ENCODE results near the gene RB1. TPM values are rescaled to one million over a fixed set of nuclear protein-coding genes. Genes with fewer than 3 reads are reported as not detected.

The RB1 gene
- polyA plus RNA-seq (2011; rRNA removed) = 22.2 and 23.8 TPM in 2 replicates
- polyA plus RNA-seq (2012; cell fraction: cytosol; rRNA removed) = 5.9 and 6.6 TPM in 2 replicates
- 2.9 and 3.3 TPM in 2 replicates for polyA plus RNA-seq (2012; cell fraction: nucleus; rRNA removed)
- 16.8 to 17.7 TPM (median 16.9 TPM) in 3 replicates for polyA plus RNA-seq (2017; fragmentation: RNase III; extraction: RNeasy Plus Mini Kit Qiagen cat#74134 plus additional on column Dnase treatment)
- 4.7 and 7.5 TPM in 2 replicates for polyA minus RNA-seq (2011; rRNA and poly(A)+ RNA removed)

DNA sequence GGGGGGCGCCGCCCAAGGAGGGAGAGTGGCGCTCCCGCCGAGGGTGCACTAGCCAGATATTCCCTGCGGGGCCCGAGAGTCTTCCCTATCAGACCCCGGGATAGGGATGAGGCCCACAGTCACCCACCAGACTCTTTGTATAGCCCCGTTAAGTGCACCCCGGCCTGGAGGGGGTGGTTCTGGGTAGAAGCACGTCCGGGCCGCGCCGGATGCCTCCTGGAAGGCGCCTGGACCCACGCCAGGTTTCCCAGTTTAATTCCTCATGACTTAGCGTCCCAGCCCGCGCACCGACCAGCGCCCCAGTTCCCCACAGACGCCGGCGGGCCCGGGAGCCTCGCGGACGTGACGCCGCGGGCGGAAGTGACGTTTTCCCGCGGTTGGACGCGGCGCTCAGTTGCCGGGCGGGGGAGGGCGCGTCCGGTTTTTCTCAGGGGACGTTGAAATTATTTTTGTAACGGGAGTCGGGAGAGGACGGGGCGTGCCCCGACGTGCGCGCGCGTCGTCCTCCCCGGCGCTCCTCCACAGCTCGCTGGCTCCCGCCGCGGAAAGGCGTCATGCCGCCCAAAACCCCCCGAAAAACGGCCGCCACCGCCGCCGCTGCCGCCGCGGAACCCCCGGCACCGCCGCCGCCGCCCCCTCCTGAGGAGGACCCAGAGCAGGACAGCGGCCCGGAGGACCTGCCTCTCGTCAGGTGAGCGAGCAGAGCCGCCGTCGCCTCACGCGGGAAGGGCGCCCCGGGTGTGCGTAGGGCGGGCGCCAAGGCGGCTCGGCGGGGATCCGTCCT lies at the start of gene RB1:
RB1 (plus strand) TSS at position 393 of the 784 bp plus-strand sequence; CDS start at position 555, 162 bp downstream.
- peak; percentile 57 to 88 for DNase-seq (ENCODE audit: low read depth in 1 of 2, low spot score in 1 of 2)
- no CpG with 5 or more reads among the region's 96 CpGs for WGBS (ENCODE audit: missing lambda C conversion rate)
- H3K4me1 ChIP-seq = peaks cover 12% of the 10 kb centered on the region; the same call in 2 of the 3 replicates
- H3K4me2 ChIP-seq = peak within 1 kb of the TSS; percentile 89
- FAIRE-seq = no peak
- H3K27ac ChIP-seq = peak within 1 kb of the TSS; percentile 87 to 96
- H3K9me3 ChIP-seq = no peaks in the 10 kb centered on the region
- H3K4me3 ChIP-seq = peak within 1 kb of the TSS; percentile 83
- peak; percentile 93 to 97 for ATAC-seq
- CTCF ChIA-PET = no interaction called here
- POLR2A ChIA-PET = interaction anchor here (0.8 kb wide), 1 partner anchor 277 kb away, joined by 3 read pairs; no protein-coding TSS in a partner anchor
- TF ChIP-seq HOXB13 (CRISPR knock-in tag; IDR thresholded peaks at IDR 0.05; ENCODE audit: low read depth) = no peak
- no peak for TF ChIP-seq CHD2 (IDR thresholded peaks at IDR 0.05; ENCODE audit: low read length, partially characterized antibody)
- no peak for TF ChIP-seq KDM1A (IDR thresholded peaks at IDR 0.05; ENCODE audit: low read depth)
- no peak for TF ChIP-seq HMGXB4 (CRISPR knock-in tag; IDR thresholded peaks at IDR 0.05; ENCODE audit: borderline replicate concordance)
- no peak for TF ChIP-seq ATOH8 (CRISPR knock-in tag; IDR thresholded peaks at IDR 0.05; ENCODE audit: low read depth)
- peak; percentile 68; the same call in 1 of the 3 replicates for TF ChIP-seq BCL3 (IDR thresholded peaks at IDR 0.05)
- TF ChIP-seq RFX5 (IDR thresholded peaks at IDR 0.05) = no peak
- TF ChIP-seq CTCF (IDR thresholded peaks at IDR 0.05) = no peak
- TF ChIP-seq JUNB (IDR thresholded peaks at IDR 0.05) = no peak
- TF ChIP-seq TP53 (CRISPR knock-in tag; IDR thresholded peaks at IDR 0.05) = no peak
- TF ChIP-seq PHF8 (IDR thresholded peaks at IDR 0.05; ENCODE audit: borderline replicate concordance, low read depth) = peak; percentile 73
- TF ChIP-seq HDAC2 (IDR thresholded peaks at IDR 0.05) = no peak
- no peak for TF ChIP-seq NFE2L2 (conservative IDR thresholded peaks at IDR 0.05; ENCODE audit: low read length)
- TF ChIP-seq TFCP2L1 (CRISPR knock-in tag; IDR thresholded peaks at IDR 0.05) = no peak
- no peak for TF ChIP-seq RARB (CRISPR knock-in tag; IDR thresholded peaks at IDR 0.05)
- TF ChIP-seq POLR2A (IDR thresholded peaks at IDR 0.05; ENCODE audit: low read length) = peak; percentile 56
- no peak for TF ChIP-seq FOSL2 (IDR thresholded peaks at IDR 0.05)
- TF ChIP-seq FOSL2 (CRISPR knock-in tag; IDR thresholded peaks at IDR 0.05) = no peak
- TF ChIP-seq JUN (IDR thresholded peaks at IDR 0.05) = peak in 1 of 2 experiments; percentile 83; a peak in 2 of 5 replicates
- no peak for TF ChIP-seq KDM5A (IDR thresholded peaks at IDR 0.05)
- no peak for TF ChIP-seq ZC3H11A (IDR thresholded peaks at IDR 0.05)
- TF ChIP-seq RCOR1 (IDR thresholded peaks at IDR 0.05; ENCODE audit: low read depth, low read length) = no peak
- no peak for TF ChIP-seq GATA3 (IDR thresholded peaks at IDR 0.05; ENCODE audit: borderline replicate concordance)
- no peak for TF ChIP-seq ZNF302 (CRISPR knock-in tag; IDR thresholded peaks at IDR 0.05)
- TF ChIP-seq, protein P1, sequence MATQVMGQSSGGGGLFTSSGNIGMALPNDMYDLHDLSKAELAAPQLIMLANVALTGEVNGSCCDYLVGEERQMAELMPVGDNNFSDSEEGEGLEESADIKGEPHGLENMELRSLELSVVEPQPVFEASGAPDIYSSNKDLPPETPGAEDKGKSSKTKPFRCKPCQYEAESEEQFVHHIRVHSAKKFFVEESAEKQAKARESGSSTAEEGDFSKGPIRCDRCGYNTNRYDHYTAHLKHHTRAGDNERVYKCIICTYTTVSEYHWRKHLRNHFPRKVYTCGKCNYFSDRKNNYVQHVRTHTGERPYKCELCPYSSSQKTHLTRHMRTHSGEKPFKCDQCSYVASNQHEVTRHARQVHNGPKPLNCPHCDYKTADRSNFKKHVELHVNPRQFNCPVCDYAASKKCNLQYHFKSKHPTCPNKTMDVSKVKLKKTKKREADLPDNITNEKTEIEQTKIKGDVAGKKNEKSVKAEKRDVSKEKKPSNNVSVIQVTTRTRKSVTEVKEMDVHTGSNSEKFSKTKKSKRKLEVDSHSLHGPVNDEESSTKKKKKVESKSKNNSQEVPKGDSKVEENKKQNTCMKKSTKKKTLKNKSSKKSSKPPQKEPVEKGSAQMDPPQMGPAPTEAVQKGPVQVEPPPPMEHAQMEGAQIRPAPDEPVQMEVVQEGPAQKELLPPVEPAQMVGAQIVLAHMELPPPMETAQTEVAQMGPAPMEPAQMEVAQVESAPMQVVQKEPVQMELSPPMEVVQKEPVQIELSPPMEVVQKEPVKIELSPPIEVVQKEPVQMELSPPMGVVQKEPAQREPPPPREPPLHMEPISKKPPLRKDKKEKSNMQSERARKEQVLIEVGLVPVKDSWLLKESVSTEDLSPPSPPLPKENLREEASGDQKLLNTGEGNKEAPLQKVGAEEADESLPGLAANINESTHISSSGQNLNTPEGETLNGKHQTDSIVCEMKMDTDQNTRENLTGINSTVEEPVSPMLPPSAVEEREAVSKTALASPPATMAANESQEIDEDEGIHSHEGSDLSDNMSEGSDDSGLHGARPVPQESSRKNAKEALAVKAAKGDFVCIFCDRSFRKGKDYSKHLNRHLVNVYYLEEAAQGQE (IDR thresholded peaks at IDR 0.05) = no peak
- no peak for TF ChIP-seq FOXS1 (CRISPR knock-in tag; IDR thresholded peaks at IDR 0.05)
- TF ChIP-seq, protein P2, sequence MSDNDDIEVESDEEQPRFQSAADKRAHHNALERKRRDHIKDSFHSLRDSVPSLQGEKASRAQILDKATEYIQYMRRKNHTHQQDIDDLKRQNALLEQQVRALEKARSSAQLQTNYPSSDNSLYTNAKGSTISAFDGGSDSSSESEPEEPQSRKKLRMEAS (IDR thresholded peaks at IDR 0.05) = peak; percentile 58
- TF ChIP-seq FOSB (CRISPR knock-in tag; IDR thresholded peaks at IDR 0.05) = no peak
- TF ChIP-seq, protein P3, sequence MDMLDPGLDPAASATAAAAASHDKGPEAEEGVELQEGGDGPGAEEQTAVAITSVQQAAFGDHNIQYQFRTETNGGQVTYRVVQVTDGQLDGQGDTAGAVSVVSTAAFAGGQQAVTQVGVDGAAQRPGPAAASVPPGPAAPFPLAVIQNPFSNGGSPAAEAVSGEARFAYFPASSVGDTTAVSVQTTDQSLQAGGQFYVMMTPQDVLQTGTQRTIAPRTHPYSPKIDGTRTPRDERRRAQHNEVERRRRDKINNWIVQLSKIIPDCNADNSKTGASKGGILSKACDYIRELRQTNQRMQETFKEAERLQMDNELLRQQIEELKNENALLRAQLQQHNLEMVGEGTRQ (IDR thresholded peaks at IDR 0.05) = no peak
- TF ChIP-seq ZFP36 (IDR thresholded peaks at IDR 0.05; ENCODE audit: borderline replicate concordance, partially characterized antibody) = no peak

Measured in A549 (cell line).